ENCODE measurements around the gene CARMIL3.

CARMIL3 gene

GRCh38 chr14:24062216-24062980, 10.6 kb downstream of the CARMIL3 start:
- no peak for DNase-seq (ENCODE audit: low read depth in 2 of 2, low spot score in 1 of 2)

DNA sequence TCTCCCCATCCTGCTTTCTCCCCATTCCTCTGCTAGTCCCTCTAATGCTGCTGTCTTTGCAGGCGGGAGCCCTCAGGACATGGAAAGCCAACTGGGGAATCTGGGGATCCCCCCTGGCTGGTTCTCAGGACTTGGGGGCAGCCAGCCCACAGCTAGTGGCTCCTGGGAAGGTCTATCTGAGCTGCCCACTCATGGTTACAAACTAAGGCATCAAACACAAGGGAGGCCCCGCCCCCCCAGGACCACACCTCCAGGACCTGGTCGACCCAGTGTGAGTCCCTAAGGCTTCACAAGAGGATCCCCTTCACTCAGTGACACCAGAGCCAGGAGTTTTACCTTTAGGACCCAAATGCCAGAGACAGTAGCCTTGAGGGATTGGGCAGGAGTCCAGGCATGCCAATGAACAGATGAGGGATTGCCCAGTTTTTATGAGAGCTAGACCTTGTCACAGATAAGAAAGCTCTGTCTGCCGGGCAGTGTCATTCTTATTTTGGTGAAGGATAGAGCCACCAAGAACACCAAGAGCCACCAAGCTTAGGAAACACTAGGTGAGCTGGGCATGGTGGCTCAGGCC, 11.5 kb downstream of the CARMIL3 start:
- no peak for DNase-seq (ENCODE audit: low read depth in 2 of 2, low spot score in 1 of 2)

GRCh38 chr14:24064091-24064795, 12.4 kb downstream of the CARMIL3 start:
- no peak for DNase-seq (ENCODE audit: low read depth in 2 of 2, low spot score in 1 of 2)

- DNase-seq (ENCODE audit: low read depth in 2 of 2, low spot score in 1 of 2) = no peak
Observed at GRCh38 chr14:24064856-24065255, 13.0 kb downstream of the CARMIL3 start.

GRCh38 chr14:24065408-24065807, 13.6 kb downstream of the CARMIL3 start:
- no peak for DNase-seq (ENCODE audit: low read depth in 2 of 2, low spot score in 1 of 2)

DNA sequence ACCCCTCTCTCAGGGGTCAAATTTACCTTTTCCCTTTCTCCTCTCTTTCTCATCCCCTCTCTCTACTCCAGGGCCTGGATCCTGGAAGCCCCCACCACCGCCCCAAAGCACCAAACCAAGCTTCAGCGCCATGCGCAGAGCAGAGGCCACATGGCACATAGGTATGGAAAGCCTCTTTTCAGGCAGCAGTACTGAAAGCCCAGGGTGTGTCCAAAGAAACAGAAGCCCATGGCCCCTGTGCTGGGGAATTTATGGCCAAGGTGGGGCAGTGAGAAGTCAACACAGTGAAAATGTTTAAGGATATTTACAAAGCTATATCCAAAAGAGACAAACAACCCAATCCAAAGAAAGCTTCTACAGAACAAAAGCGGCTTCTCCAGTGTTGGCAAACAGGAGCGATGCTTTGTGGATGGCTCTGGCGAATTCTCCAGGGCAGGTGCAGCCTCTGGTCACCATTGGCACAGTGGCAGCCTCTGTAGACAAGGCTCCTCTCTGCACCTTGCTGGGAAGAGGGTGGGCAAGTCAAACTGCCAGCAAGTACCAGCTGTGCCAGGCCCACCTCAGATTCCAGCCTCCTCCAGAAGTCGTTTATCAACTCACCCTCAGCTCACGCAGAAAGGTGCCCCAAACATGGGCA, 14.8 kb downstream of the CARMIL3 start:
- no peak for DNase-seq (ENCODE audit: low read depth in 2 of 2, low spot score in 1 of 2)

DNA sequence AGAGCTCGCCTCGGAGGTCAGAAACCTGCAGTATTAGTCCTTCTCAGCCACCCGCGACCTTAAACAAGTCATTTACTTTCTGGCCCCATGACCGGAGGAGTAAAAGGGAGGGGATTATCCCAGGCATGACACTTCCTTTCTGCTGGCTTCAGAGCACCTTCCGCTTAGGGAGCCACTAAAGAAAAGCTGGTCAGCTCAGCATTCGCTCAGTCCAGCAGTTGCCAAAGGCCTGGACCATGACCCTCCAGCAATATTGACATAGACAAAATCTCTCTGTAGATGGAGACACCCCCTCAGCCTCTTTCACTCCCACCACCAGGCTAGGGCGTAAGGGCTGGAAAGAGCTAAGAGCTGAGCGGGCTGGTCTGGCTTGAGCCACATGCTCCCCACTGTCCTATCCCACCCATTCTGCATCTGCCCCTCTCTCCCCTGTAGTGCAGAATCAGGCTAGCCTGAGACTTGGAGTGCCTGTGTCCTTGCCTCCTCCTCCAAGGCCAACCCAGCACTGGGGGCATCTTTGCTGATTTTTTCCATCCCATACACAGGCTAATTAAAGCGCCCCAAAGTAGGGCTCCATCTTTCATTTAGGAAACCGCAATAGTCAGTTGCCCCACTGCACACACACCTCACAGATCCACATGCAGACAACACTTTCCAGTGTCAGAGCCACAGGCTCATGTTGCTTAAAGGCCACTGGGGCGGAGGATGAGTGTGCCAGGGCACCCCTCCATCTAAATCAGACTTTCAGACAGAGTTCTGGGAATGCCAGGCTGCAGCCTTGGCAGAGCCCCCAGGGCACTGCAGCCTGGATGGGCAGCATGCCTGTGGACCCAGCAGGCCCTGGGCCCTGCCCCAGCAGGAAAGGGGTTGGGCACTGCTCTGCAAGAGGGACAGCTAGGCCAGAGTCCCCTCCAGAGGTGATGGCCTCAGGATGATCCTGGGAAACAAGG, 15.6 kb downstream of the CARMIL3 start:
- no peak for DNase-seq (ENCODE audit: low read depth in 2 of 2, low spot score in 1 of 2)

GRCh38 chr14:24068711-24069410, 17.1 kb downstream of the CARMIL3 start:
- no peak for DNase-seq (ENCODE audit: low read depth in 2 of 2, low spot score in 1 of 2)

DNA sequence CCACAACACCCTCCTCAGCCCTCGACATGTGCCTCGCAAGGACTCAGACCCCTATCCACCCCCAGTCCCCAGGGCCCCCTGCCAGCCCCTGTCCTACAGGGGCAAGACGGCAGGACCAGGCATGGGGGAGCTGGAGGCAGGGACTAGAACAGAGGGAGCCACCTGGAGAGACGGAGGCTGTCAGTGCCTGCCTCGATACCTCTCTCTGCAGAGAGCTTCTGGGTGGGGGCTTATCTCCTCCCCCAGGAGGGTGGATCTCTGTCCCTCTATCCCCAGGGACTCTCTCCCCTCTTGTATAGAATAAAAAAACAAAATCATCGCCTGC, 17.6 kb downstream of the CARMIL3 start:
- no peak for DNase-seq (ENCODE audit: low read depth in 2 of 2, low spot score in 1 of 2)

- no peak for DNase-seq (ENCODE audit: low read depth in 2 of 2, low spot score in 1 of 2)
Observed at GRCh38 chr14:24070285-24071143, 18.7 kb downstream of the CARMIL3 start.

- DNase-seq (ENCODE audit: low read depth in 2 of 2, low spot score in 1 of 2) = no peak
Observed at GRCh38 chr14:24071144-24071697, 19.4 kb downstream of the CARMIL3 start, which contains the start of gene CPNE6. Gene CPNE6, plus strand, starts transcription at chr14:24071562. Its CDS starts 1,375 bp downstream, at chr14:24072937.

GRCh38 chr14:24071836-24072430, 20.1 kb downstream of the CARMIL3 start:
- DNase-seq (ENCODE audit: low read depth in 2 of 2, low spot score in 1 of 2) = no peak

GRCh38 chr14:24072436-24072835, 20.6 kb downstream of the CARMIL3 start:
- DNase-seq (ENCODE audit: low read depth in 2 of 2, low spot score in 1 of 2) = no peak

- DNase-seq (ENCODE audit: low read depth in 2 of 2, low spot score in 1 of 2) = no peak
Observed at GRCh38 chr14:24072881-24073877, 21.4 kb downstream of the CARMIL3 start.

DNA sequence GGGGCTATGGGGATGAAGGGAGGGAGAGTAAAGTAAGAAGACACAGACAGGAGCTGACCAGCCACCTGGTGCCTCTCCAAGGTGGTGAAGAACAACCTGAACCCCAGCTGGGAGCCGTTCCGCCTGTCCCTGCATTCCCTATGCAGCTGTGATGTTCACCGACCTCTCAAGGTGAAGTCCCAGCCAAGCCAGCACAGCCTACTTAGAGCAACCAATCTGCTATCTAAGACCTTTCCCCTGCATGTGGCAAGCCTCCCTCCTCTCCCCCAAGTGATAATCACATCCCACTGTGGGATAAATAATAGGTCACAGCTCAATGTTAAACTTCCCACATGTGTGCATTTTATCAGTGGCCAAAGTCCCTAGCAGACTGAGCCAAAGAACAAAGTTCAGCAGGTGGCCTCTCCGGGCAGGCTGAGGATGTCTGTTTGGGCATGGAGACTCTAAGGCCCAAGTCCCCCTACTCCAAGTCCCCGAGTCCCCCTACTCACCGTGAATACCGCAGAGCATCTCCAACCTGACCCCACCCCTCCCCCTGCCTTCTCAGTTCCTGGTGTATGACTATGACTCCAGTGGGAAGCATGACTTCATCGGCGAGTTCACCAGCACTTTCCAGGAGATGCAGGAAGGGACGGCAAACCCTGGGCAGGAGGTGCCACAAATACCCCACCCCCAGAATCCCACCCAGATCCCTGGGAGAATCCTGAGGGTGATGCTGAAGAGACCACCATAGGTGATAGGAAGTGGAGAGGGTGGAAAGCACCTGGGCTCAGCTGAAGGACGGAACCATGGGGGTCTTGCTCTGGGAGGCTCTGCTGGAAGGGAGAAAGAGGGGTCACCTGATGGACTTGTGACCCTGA, 23.0 kb downstream of the CARMIL3 start:
- no peak for DNase-seq (ENCODE audit: low read depth in 2 of 2, low spot score in 1 of 2)
